OCI-LY1 (cell line): ENCODE measurements around the gene AHCY.

Experiments used
- H2AFZ ChIP-seq: fragments of 200-600 bp; sonication (generic), shearing (Covaris generic); 2 replicates; pipeline ENCODE4 v1.6.0; 2014; ENCODE audit warnings: antibody characterized with exemption, mild to moderate bottlenecking, low read length
- H3F3A ChIP-seq: fragments of 200-600 bp; sonication (generic), shearing (Covaris generic); 2 replicates; pipeline ENCODE4 v1.6.0; 2014; ENCODE audit warnings: mild to moderate bottlenecking, antibody characterized with exemption, low read length, moderate library complexity; ENCODE audit not compliant: insufficient read depth
- H3K27ac ChIP-seq: fragments of 200-600 bp; sonication (generic); 2 replicates; pipeline ENCODE4 v1.5.1; 2014; ENCODE audit warnings: low read length, mixed run types, mild to moderate bottlenecking, low read depth; ENCODE audit not compliant: poor library complexity, severe bottlenecking
- H3K27me3 ChIP-seq: fragments of 200-600 bp; sonication (generic); 2 replicates; pipeline ENCODE4 v1.6.0; 2014; ENCODE audit warnings: antibody characterized with exemption, mild to moderate bottlenecking, low read length, moderate library complexity; ENCODE audit not compliant: insufficient read depth
- H3K36me3 ChIP-seq: fragments of 200-600 bp; sonication (generic); 2 replicates; pipeline ENCODE4 v1.6.1; 2014; ENCODE audit warnings: mild to moderate bottlenecking, antibody characterized with exemption, low read length, moderate library complexity, mixed read lengths; ENCODE audit not compliant: insufficient read depth
- H3K4me1 ChIP-seq: fragments of 200-600 bp; sonication (generic); 2 replicates; pipeline ENCODE4 v1.5.1; 2014; ENCODE audit warnings: mild to moderate bottlenecking, low read length, moderate library complexity; ENCODE audit not compliant: insufficient read depth, severe bottlenecking
- H3K4me2 ChIP-seq: fragments of 200-600 bp; sonication (generic), shearing (Covaris generic); 2 replicates; pipeline ENCODE4 v1.6.1; 2014; ENCODE audit warnings: low read length
- H3K4me3 ChIP-seq: fragments of 200-600 bp; sonication (generic); 2 replicates; pipeline ENCODE4 v1.5.1; 2014; ENCODE audit warnings: low read length, low read depth, mild to moderate bottlenecking, mixed read lengths; ENCODE audit not compliant: poor library complexity, severe bottlenecking
- H3K79me2 ChIP-seq: fragments of 200-600 bp; shearing (Covaris generic); 2 replicates; pipeline ENCODE4 v1.6.1; 2016; ENCODE audit warnings: mixed run types, low read length, mixed read lengths; ENCODE audit not compliant: insufficient read depth
- H3K9ac ChIP-seq: fragments of 200-600 bp; sonication (generic), shearing (Covaris generic); 2 replicates; pipeline ENCODE4 v1.6.1; 2014; ENCODE audit warnings: mild to moderate bottlenecking, low read length, mixed read lengths
- H3K9me2 ChIP-seq: fragments of 200-600 bp; sonication (generic), shearing (Covaris generic); 2 replicates; pipeline ENCODE4 v1.6.1; 2014; ENCODE audit warnings: low read depth, mild to moderate bottlenecking, low read length, mixed read lengths
- H3K9me3 ChIP-seq: fragments of 200-600 bp; shearing (Covaris generic); 2 replicates; pipeline ENCODE4 v1.6.1; 2014; ENCODE audit warnings: low read length, mixed read lengths
- H4K20me1 ChIP-seq: fragments of 200-600 bp; sonication (generic), shearing (Covaris generic); 2 replicates; pipeline ENCODE4 v1.6.0; 2016; ENCODE audit warnings: mild to moderate bottlenecking, low read length; ENCODE audit not compliant: insufficient read depth
- CTCF ChIP-seq: fragments of 200-600 bp; sonication (generic), shearing (Covaris generic); IDR thresholded peaks from 2 replicates; pipeline ENCODE4 v1.5.1; 2017; ENCODE audit warnings: mild to moderate bottlenecking, antibody characterized with exemption, low read length, moderate library complexity, mixed read lengths
- EZH2 ChIP-seq: fragments of 200-600 bp; sonication (generic), shearing (Covaris generic); IDR thresholded peaks from 2 replicates; pipeline ENCODE4 v1.8.0; 2017; ENCODE audit warnings: borderline replicate concordance, mixed run types, mild to moderate bottlenecking, antibody characterized with exemption, low read length, moderate library complexity, mixed read lengths

The AHCY gene

GRCh38 chr20:34295284-34295683, 7.9 kb downstream of the AHCY start:
- Histone ChIP-seq H3K9ac (no peak overlapping the region), H3K9me3 (no peaks in the 10 kb centered on the region), H3K9me2 (no peaks in the 10 kb centered on the region), H3K4me3 (no peak overlapping the region), H3K27me3 (no peaks in the 10 kb centered on the region), H3K36me3 (peaks cover 67% of the 10 kb centered on the region), H3K4me1 (peaks cover 13% of the 10 kb centered on the region), H3K27ac (no peak overlapping the region), H3K4me2 (no peak overlapping the region), H4K20me1 (no peaks in the 10 kb centered on the region), H2AFZ (no peak overlapping the region), H3F3A (no peaks in the 10 kb centered on the region), H3K79me2 (peaks cover 31% of the 10 kb centered on the region)
- no peak for TF ChIP-seq EZH2
- no peak for TF ChIP-seq CTCF

- H3F3A ChIP-seq = no peaks in the 10 kb centered on the region
- H3K4me2 ChIP-seq = no peak overlapping the region
- TF ChIP-seq CTCF (no peak), EZH2 (no peak)
- peaks cover 70% of the 10 kb centered on the region for H3K36me3 ChIP-seq
- H3K4me3 ChIP-seq = no peak overlapping the region
- H3K9me3 ChIP-seq = no peaks in the 10 kb centered on the region
- no peak overlapping the region for H3K27ac ChIP-seq
- H3K27me3 ChIP-seq = no peaks in the 10 kb centered on the region
- peaks cover 8% of the 10 kb centered on the region for H3K4me1 ChIP-seq
- H3K9me2 ChIP-seq = no peaks in the 10 kb centered on the region
- H3K79me2 ChIP-seq = peaks cover 26% of the 10 kb centered on the region
- no peak overlapping the region for H3K9ac ChIP-seq
- no peaks in the 10 kb centered on the region for H4K20me1 ChIP-seq
- H2AFZ ChIP-seq = no peak overlapping the region
Observed at GRCh38 chr20:34294563-34294962, 8.6 kb downstream of the AHCY start.

- Histone ChIP-seq H2AFZ (no peak overlapping the region), H3K9ac (no peak overlapping the region), H3K36me3 (peaks cover 70% of the 10 kb centered on the region), H3K27ac (no peak overlapping the region), H4K20me1 (no peaks in the 10 kb centered on the region), H3K9me3 (no peaks in the 10 kb centered on the region), H3K9me2 (no peaks in the 10 kb centered on the region), H3K27me3 (no peaks in the 10 kb centered on the region), H3K4me1 (no peaks in the 10 kb centered on the region), H3F3A (no peaks in the 10 kb centered on the region), H3K79me2 (peaks cover 20% of the 10 kb centered on the region), H3K4me3 (no peak overlapping the region), H3K4me2 (no peak overlapping the region)
- TF ChIP-seq EZH2 (no peak), CTCF (no peak)
Observed at GRCh38 chr20:34293589-34293988, 9.6 kb downstream of the AHCY start.
